Upper lobe of left lung (tissue), 4 donors: ENCODE data around the gene DYRK2.

Experiments used
- CTCF ChIP-seq, 6 experiments: fragments of 450-650 bp in 4 of 6; fragments of 200-600 bp in 2 of 6; sonication (generic) in 2 of 6; IDR thresholded peaks; one replicate each; pipeline ENCODE4 v1.5.1; 2016 to 2019; ENCODE audit warnings: antibody characterized with exemption in 6 of 6
- POLR2AphosphoS5 ChIP-seq, 2 donors: sonication (generic); formaldehyde crosslinking; IDR thresholded peaks; one replicate each; pipeline ENCODE4 v1.5.1; 2017; ENCODE audit warnings: antibody characterized with exemption in 2 of 2

- TF ChIP-seq CTCF (IDR thresholded peaks at IDR 0.05) (no peak), POLR2AphosphoS5 (IDR thresholded peaks at IDR 0.05) (no peak)
Observed at GRCh38 chr12:67655829-67656228, 7.3 kb downstream of the DYRK2 start.
